Measurements from ENCODE around the gene CUL1. TPM values are rescaled to one million over a fixed set of nuclear protein-coding genes. Genes with fewer than 3 reads are reported as not detected.

Gene CUL1
- 30.5 and 34.9 TPM in 2 replicates for total RNA-seq

GRCh38 chr7:148698397-148699023 lies at the start of gene CUL1:
CUL1 (plus strand) TSS chr7:148698903; CDS start chr7:148730123, 31,220 bp downstream.

Other genes starting within 250 kb of the CUL1 start
- gene C7orf33, start 108.1 kb upstream of the CUL1 start, total RNA-seq = not detected in 2 replicates
- 2.3 and 3.8 TPM in 2 replicates for gene EZH2, start 185.4 kb downstream of the CUL1 start, total RNA-seq